Measurements from ENCODE around the gene ACOT12. TPM values are rescaled to one million over a fixed set of nuclear protein-coding genes. Genes with fewer than 3 reads are reported as not detected.

ACOT12 gene
- total and polyA plus RNA-seq, 2 of the 13 experiments (the other 11 are each of a cell fraction or from before 2014, with no cell fraction given): not detected

GRCh38 chr5:81349161-81349560 lies 44.8 kb downstream of the ACOT12 start (continued):
- TF ChIP-seq ZNF142 (CRISPR knock-in tag; IDR thresholded peaks at IDR 0.05): no peak
- no peak for TF ChIP-seq ERF (CRISPR knock-in tag; IDR thresholded peaks at IDR 0.05)
- TF ChIP-seq MXI1 (IDR thresholded peaks at IDR 0.05; ENCODE audit: borderline replicate concordance, low read depth, low read length): no peak
- no peak for TF ChIP-seq THYN1 (CRISPR knock-in tag; IDR thresholded peaks at IDR 0.05; ENCODE audit: borderline replicate concordance, low read depth)
- TF ChIP-seq HNRNPL (IDR thresholded peaks at IDR 0.05; ENCODE audit: low read depth, low read length): no peak
- no peak for TF ChIP-seq PREB (CRISPR knock-in tag; IDR thresholded peaks at IDR 0.05)
- no peak for TF ChIP-seq CEBPZ (IDR thresholded peaks at IDR 0.05; ENCODE audit: low read length)
- TF ChIP-seq SAP130 (CRISPR knock-in tag; IDR thresholded peaks at IDR 0.05; ENCODE audit: low read depth): no peak
- TF ChIP-seq NR2F2 (IDR thresholded peaks at IDR 0.05; ENCODE audit: borderline replicate concordance, low read depth): no peak
- no peak for TF ChIP-seq ATF3 (CRISPR knock-in tag; IDR thresholded peaks at IDR 0.05)
- TF ChIP-seq KLF9 (CRISPR knock-in tag; IDR thresholded peaks at IDR 0.05; ENCODE audit: low read depth): no peak
- TF ChIP-seq RBFOX2 (IDR thresholded peaks at IDR 0.05; ENCODE audit: low read depth, low read length): no peak
- TF ChIP-seq ZNF343 (CRISPR knock-in tag; IDR thresholded peaks at IDR 0.05): no peak
- no peak for TF ChIP-seq ZFP82 (CRISPR knock-in tag; IDR thresholded peaks at IDR 0.05; ENCODE audit: borderline replicate concordance)
